Epithelial cell of prostate (primary cell): ENCODE results near the gene TTYH3.
A peak's percentile ranks its signal among the peaks of the same experiment; 100 is the strongest.

ENCODE experiments used
- DNase-seq: peaks from one replicate; pipeline ENCODE4 v3.0.0-alpha.2; 2011; ENCODE audit warnings: low read depth, low spot score
- H3K27ac ChIP-seq: fragments of 450-650 bp; 2 replicates; pipeline ENCODE4 v1.5.1; 2017; ENCODE audit warnings: mild to moderate bottlenecking

TTYH3 gene

DNA sequence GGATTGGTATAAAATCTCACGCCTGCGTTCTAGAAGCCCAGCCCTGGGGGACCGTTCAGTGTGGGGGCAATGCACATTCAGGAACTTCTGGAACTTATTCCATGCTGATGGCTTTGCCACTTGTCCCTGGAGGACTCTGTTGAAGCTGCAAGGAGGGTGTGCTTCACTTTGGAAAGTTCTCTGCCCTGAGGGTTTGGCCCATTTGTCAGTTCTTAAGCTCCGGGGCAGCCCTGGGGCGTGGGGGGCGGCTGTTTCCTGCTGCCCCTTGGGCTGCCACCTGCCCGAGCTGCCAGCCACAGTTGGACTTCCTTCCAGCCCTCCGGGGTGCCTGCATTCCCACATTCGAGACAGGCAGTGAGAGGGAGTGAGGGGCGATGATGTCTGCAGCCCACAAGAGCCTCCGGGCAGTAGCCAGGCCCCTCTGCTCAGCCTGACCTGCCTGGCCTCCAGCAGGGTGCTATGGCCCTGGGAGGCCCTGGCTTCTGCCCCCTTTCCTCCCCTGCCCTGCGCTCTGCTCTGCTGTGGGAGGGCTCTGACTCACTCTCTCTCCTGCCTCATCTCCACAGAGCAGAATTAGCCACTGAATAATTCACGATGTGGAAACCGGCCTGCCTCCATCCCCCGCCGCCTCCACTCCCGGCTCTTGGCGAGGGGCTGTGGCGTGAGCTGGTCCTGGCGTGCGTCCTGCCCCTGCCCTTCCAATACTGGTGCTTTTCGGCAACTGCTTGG is 1.9 kb downstream of the TTYH3 start:
- no peak for DNase-seq
- peak overlapping the region; percentile 82 for H3K27ac ChIP-seq

DNA sequence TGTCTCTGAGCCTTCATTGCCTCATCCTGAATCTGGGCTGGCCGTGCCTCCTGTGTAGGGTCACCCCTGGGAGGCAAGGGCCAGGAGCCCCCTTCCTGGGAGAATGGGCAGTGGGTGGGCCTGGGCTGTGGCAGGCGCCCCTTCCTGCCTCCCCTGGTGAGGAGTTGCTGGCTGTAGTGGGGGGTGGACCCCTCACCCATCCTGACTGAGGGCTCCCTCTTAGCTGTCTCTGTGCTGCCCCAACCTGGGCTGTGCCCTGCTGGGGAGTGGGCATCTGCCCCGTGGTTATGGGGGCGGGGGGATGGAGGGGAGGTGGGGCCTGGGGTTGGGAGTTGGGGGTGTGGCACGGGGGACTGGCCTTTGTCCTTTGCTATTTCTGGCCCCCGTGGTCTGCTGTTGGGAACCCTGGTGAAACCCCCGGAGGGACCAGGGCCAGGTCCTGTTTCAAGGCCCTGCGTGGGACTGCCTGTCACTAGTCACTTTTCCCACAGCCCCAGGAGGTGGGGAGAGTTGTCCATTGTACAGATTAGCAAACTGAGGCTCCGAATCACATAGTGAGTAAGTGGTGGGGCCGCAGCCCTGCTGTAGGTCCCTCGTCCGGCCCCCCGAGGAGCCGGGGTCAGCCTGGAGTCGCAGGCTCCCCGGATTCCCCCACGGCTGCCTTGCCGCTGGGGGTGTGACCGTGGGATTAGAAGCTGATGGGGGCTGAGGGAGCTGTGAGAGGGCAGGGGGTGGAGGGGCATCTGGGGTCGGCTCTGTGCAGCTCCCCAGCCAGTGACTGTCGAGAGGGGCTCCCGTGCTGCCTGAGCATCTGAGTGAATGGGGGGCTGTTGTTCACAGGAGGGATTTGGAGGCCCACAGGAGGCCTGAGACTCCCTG is 2.7 kb downstream of the TTYH3 start:
- no peak for DNase-seq
- H3K27ac ChIP-seq, result peak overlapping the region; percentile 82

DNA sequence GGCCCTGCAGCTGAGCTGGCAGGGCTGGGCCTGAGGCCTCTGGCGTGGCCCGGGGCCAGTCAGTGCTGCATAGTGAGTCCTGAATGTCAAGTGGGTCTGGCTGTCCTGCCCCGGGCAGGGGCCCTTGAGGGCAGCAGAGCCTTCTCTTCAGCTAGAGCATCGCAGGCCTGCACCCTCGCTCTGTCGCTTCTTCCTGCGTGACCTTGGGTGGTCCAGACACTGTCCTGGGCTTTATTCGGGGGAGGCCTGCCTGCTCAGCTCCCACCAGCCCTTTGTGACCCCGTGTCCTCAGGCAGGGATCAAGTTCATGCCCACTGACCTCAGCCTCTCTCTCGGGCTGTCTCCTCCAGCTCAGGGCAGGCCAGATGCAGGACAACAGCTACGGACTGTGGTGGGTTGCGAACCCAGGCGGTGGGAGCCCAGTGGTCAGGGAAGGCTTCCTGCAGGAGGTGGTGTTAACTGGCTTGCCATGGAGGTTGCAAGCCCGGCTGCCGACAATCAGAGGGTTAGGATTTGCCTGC is 3.4 kb downstream of the TTYH3 start:
- DNase-seq, result no peak
- H3K27ac ChIP-seq, result no peak overlapping the region

DNA sequence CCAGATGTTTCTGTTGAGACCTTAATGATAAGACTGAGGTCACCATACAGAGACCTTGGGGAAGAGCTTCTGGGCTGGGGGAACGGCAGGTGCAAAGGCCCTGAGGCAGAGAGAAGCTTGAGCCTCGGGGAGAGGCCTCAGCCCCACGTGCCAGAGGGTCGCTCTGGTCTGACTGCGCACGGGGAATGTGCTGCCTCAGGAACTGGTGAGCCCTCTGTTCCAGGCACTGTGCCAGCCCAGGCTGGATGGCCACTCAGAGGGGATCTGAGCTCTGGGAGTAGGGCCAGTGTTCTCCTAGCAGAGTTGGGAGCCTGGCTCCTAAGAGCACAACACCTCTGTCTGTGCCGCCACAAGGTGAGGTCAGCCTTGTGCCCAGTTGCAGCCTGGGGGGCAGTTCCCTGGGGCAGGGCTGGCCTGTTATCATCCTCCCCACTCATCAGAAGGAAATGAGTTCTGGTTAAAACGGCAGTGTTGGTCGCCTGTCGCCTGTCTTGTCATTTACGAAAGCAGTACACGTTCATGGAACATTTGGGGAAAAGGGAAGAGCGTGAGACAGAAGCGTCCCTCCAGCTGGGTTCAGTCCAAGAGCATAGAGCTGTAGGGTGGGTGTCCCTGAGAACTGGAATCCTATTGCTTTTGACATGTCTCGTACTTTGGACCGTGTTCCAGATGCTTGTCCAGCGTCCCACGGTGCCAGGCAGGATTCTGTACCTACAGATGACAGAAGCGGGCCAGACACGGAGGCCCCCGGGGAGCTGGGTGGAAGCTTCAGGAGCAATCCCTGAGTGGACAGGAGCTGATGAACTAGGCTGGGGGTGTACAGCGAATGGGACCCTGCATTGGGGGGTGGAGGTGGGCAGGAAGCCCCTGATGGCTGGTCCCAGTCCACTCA is 4.3 kb downstream of the TTYH3 start:
- no peak overlapping the region for H3K27ac ChIP-seq
- DNase-seq, result no peak

DNA sequence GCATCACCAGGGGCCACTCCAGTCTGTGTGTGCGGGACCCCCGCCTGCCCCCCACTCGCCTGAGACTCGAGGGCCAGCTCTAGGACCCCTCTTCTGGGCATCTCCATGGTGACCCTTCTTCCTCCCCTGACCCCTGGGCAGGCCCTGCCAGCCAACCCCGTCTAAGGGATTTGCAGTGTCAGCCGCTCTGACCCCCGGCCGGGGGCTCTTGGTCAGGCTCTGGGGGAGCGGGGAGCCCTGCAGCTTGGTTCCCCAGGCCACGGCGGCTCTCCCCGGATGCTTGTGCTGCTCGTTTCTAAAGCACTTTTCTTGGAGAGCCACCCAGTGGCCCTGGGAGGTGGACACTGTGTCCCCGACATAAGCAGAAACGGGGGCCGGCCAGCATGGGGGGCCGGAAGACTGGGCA is 5.3 kb downstream of the TTYH3 start:
- DNase-seq, result no peak
- H3K27ac ChIP-seq, result no peak overlapping the region

DNA sequence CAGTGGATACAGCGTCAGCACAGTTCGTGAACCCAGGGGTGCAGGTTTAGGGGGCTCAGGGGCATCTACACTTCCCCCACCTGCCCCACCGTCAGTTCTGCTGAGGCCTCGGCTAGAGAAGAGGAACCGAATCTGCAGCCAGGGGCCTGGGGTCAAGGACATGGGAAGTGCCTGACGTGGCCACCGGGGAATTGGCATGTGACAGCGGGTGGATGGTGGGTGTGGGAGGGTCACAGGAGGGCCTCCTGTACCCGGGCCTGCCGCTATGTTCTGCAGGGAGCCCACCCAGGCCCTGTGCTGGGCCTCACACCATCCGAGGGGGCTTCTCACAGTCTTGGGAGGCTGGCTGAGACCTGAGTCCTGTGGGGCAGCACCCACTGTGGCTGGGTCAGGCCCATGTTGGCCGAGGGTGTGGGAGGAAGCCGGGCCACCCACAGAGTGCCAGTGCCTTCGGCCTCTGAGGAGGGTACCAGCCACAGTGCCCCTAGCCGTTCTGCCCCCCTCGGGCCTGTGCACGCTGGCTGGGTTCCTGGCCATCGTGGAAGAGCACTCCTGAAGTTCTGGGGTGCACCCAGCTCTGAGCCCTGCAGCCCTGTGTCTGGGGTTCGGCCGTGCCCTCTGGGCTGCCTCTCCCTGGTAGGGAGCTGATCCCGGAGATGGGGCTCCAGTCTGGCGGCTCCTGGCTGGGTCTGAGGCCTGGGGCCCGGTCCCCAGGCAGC is 5.9 kb downstream of the TTYH3 start:
- DNase-seq, result no peak
- H3K27ac ChIP-seq, result no peak overlapping the region

DNA sequence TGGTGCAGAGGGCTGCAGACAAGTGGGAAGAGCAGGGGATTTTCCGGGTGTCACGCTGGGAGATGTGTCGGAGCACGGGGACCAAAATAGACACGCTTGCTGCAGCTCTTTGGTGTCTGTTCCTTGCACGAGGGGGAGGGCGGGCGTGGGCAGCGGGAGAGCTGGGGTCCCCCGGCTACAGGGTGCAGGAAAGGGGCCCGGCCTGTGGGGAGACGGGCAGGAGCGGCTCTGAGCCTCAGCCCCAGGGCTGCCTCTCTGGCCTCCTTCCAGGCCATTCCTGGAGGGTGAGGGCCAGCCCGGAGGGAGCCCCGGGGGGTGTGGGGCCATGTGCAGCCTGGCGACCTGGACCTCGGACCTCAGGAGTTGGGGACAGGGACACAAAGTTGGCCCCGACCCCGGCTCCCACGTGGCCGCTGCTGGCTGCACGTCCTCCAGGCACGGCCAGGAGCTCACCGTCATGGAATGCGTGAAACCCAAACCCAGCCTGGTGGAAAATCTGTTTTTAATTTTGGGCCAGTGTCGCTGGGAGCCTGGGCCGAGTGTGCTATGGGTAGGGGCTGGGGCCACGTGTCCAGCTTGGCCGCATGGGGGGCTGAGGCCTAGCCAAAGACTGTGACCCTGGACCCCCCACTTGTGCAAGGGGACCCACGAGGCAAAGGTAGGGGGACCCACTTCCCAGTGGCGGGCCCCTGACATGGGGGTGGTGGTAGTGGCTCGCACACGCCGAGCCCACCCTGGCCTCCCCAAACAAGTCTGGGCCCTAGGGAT is 6.6 kb downstream of the TTYH3 start:
- DNase-seq, result no peak
- no peak overlapping the region for H3K27ac ChIP-seq

DNA sequence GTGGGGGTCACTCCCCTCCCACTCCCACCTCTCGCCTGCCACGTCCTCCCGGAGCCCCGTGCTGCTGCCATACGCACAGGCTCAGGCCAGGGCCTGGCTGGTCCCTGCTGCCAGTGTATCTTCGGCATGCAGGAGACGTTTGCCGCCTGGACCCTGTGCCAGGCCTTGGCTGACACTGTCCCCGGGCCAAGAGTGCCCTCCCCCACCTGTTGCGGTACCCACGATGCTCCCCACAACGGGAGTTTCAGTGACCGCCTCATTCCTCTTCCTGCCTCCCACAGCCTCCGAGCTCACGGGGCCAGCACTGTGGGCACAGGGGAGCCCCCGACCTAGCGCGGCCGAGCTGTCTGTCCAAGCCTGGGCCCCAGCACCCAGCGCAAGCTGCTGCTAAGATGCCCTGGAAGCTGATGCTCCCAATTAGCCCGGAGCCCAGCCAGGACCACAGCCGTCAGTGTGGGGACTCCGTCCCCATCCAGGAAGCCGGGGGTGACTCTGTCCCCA is 7.4 kb downstream of the TTYH3 start:
- H3K27ac ChIP-seq, result no peak overlapping the region

DNA sequence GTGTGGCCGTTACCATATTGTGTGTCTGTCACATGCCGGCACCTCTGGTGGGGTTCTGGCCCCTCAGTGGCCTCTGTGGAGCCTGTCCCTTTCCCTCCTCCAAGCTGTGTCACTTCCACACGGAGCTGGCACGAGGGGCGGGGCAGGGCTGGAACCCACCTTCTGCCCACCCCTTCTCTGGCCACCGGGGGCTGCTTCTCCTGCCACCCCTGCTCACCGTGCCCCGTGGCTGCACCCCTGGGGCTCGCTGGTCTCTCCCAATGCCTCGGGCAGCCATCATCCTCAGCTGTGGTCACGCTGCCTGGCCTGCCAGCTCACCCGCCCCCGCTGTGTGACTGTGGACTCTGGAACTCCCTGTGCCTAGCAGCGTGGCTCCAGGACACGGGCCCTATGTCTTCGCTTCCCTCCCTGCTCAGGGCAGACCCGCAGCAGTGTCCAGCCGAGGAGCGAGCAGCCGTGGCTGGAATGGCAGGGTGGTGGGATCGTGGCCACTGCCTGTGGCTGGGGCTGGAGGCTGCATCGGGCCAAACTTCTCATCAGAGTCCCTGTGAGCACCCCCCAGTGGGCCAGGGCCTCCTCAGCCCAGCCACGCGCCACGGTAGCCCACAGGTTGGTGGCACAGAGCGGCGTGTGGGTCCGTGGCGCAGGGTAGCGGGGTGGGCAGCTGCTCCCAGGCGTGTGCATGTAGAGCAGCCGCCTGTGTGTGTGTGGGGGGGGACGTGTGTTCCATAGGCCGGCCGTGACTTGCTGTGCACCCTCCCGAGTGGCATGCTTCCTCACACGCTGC is 8.1 kb downstream of the TTYH3 start:
- no peak overlapping the region for H3K27ac ChIP-seq
- DNase-seq, result no peak

More for the DNA sequence above, 7.4 kb downstream of the TTYH3 start:
- no peak for DNase-seq

DNA sequence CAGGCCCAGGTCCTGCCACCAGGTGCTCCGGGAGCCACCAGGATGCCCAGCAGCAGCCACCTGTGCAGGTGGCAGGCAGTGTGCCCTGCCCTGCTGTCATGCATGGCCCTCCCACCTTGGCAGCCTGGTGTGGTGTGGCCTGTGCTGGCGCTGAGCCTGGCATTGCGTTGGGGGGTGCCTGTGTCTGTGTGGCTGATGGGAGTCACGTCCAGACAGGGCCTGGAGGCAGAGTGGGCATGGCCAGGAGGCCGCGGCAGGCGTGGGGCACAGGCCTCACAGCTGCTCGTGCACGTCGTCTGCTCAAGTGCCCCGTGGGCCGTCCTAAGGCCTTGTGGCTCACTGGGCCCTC is 8.7 kb downstream of the TTYH3 start:
- no peak overlapping the region for H3K27ac ChIP-seq
- DNase-seq, result no peak

DNA sequence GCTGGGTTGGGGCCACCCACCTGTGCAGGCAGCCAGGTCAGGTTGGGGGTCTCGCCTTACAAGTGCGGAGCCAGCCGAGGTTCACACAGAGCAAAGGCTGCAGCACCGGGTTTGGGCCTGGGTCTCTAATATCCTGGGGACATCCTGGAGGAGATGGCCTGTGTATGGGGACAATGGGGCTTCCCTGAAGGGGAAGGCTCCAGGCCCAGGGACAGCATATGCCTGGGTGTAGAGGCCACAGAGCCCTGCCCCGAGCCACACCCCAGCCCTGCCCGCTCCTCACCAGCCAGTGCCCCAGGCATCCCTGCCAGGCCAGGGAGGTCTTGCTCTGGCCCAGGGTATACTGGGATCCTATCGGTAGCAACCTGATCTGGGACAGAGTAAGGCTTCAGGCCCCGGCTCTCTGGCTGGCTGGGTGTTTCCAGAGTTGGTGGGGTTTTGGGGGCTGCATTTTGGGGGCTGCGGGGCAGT is 9.1 kb downstream of the TTYH3 start:
- H3K27ac ChIP-seq, result peak overlapping the region; percentile 28
- DNase-seq, result no peak

DNA sequence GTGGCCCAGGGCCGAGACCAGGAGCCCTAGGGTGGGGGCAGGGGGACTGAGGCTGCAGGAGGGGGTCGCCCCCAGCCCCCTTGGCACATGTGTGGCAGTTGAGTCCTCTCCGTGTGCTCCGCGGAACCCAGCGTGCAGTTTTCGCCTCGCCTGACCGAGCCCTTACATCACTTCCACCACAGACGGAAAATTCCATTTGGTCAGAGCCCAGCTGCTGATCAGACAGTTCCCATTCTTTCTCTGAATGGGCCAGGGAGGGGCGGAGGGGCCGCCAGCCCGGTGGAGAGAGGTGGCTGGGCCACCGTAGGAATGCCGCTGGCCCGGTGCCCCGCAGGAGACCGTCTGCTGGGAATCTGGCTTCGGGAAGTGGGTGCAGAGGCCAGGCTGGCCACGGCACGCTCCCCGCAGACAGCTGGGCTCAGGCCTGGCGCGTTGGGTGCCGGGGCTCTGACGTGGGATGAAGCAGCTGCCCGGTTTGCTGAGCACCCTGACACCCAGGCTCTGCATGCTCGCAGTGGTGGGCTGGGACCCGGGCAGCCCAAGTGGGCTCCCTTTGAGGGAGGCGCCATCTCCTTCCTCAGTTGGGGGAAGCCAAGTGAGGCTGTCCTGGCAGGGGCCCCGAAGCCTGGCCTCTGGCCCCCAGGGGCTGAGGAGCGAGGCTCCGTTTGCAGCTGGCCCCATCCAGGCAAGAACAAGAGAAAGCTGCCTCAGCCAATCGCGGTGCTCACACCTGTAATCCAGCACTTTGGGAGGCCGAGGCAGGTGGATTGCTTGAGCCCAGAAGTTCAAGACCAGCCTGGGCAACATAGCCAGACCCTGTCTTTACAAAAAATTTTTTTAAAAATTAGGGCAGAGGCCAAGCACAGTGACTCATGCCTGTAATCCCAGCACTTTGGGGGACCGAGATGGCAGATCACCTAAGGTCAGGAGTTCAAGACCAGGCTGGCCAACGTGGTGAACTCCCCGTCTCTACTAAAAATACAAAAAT is 9.9 kb downstream of the TTYH3 start:
- H3K27ac ChIP-seq, result peak overlapping the region; percentile 28
- DNase-seq, result no peak

DNA sequence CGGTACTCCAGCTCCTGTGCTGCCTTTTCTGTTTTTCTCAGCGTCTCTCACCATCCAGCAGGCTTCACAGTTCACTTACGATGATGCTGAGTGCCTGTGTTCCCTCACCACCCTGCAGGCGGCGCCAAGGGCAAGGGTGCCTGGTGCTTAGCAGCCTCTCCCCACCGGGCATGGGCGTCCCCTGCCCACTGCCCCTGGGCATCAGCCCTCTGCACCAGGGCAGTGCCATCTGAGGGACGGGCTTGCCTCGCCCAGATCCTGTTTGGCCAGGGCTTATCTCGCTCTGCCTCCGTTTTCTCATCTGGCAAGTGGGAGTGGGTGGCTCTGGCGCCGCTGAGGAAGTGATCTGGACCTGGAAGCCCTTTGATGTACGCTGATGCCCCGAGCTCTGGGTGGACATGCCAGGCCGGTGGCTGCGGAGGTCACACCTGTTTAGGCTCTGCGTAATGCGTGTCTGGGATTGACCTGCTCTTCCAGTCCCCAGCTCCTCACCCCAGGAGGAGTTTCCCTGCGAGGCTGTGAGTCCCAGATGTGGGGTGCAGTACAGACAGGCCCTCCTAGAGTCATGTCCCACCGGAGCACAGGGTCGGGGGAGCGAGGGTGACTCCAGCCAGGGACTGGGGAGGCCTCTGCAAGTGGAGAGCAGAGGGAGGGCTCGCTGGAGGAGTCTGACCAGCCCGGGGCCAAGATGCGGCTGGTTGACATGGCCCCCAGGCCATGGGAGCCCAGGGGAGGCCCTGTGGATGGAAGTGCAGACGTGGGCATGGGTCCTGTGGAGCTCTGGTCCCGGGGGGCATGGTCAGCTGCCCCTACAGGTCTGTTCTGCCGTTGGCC is 11.8 kb downstream of the TTYH3 start:
- no peak for DNase-seq

DNA sequence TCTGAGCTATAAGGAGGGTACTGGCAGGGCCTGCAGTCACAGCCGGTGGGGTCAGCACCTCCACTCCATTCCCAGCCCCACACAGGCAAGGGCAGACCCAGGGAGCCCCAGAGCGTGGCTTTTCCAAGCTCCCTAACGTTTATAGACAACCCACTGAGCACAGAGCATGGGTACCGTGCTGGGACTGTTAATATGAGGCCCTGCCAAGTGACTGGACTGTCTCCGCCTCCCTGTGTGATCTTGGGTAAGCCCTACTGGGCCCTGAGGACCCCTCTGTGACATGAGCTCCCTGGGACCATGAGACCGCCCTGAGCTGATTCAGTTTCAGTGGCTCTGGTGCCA is 12.4 kb downstream of the TTYH3 start:
- no peak overlapping the region for H3K27ac ChIP-seq
- no peak for DNase-seq

More for the DNA sequence above, 11.8 kb downstream of the TTYH3 start:
- H3K27ac ChIP-seq, result no peak overlapping the region

DNA sequence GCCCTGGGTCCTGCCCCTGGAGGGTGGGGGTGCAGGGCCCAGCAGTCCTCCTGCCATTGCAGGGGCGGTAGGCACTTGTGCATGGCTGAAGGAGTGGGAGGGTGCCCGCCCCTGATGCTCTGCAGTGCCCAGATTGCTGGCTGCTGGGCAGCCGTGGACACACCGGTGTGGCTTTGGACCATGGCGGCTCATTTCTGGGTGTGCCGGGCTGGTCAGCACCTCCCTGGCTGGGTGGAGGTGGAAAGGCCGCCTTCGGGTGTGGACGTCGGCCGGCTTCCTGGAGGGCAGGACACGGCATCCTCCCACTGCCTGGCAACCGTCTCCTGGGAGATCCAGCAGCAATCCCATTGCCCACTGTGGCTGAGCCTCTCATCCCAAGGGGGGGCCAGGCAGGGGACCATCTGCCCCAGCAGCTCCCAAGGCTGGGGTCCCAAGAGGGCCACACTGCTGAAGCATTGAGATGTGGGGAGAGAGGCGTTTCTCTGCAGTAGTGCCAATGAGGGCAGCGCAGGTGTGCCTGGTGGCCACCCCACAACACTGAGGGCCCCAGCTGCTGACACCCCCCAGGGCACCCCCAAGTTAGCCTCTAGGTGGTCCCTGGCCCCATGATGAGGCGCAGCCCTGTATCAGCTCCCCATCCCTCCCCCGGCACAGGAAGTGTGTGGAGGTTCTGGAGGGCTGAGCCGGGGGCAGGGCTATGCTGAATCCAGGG is 12.9 kb downstream of the TTYH3 start:
- DNase-seq, result no peak
- H3K27ac ChIP-seq, result no peak overlapping the region
